OCI-LY3 (cell line): ENCODE data around the gene WIPF3.

ENCODE experiments used
- H2AFZ ChIP-seq: fragments of 200-600, 300-600 bp; shearing (Covaris generic); 2 replicates; pipeline ENCODE4 v1.6.0; 2014; ENCODE audit warnings: antibody characterized with exemption, low read depth, low read length
- H3K27ac ChIP-seq: fragments of 200-600, 300-600 bp; sonication (generic); 2 replicates; pipeline ENCODE4 v1.5.1; 2014; ENCODE audit warnings: mild to moderate bottlenecking, low read length, moderate library complexity, mixed read lengths
- H3K27me3 ChIP-seq: fragments of 200-600, 300-600 bp; sonication (generic); 2 replicates; pipeline ENCODE4 v1.6.1; 2014; ENCODE audit warnings: low read depth, low read length, mixed read lengths
- H3K36me3 ChIP-seq: fragments of 200-600, 300-600 bp; sonication (generic); replicated peaks from 2 replicates; pipeline ENCODE3; 2014; ENCODE audit warnings: low read depth, low read length, mixed read lengths
- H3K4me1 ChIP-seq: fragments of 300-600, 200-600 bp; sonication (generic); 2 replicates; pipeline ENCODE4 v1.6.1; 2014; ENCODE audit warnings: low read length, mixed read lengths
- H3K4me2 ChIP-seq: fragments of 200-600, 300-600 bp; sonication (generic); 2 replicates; pipeline ENCODE4 v1.6.1; 2014; ENCODE audit warnings: low read length, mixed read lengths
- H3K4me3 ChIP-seq: fragments of 300-600, 200-600 bp; sonication (generic); 2 replicates; pipeline ENCODE4 v1.5.1; 2014; ENCODE audit warnings: antibody characterized with exemption, mild to moderate bottlenecking, low read length, moderate library complexity
- H3K79me2 ChIP-seq: fragments of 300-600, 200-600 bp; shearing (Covaris generic); 2 replicates; pipeline ENCODE4 v1.6.1; 2014; ENCODE audit warnings: mild to moderate bottlenecking, low read length, mixed read lengths
- H3K9ac ChIP-seq: fragments of 300-600, 200-600 bp; shearing (Covaris generic); 2 replicates; pipeline ENCODE4 v1.6.0; 2014; ENCODE audit warnings: mild to moderate bottlenecking, low read length, moderate library complexity
- H3K9me3 ChIP-seq: fragments of 200-600, 300-600 bp; shearing (Covaris generic); 2 replicates; pipeline ENCODE4 v1.6.1; 2014; ENCODE audit warnings: low read length, mixed read lengths; ENCODE audit not compliant: insufficient read depth
- H4K20me1 ChIP-seq: fragments of 200-600, 300-600 bp; sonication (generic); 2 replicates; pipeline ENCODE4 v1.6.1; 2016; ENCODE audit warnings: low read length, mixed read lengths; ENCODE audit not compliant: insufficient read depth
- CTCF ChIP-seq: fragments of 200-600, 300-600 bp; sonication (generic); IDR thresholded peaks from 2 replicates; pipeline ENCODE4 v1.5.1; 2014; ENCODE audit warnings: antibody characterized with exemption, low read length, low read depth
- EZH2phosphoT487 ChIP-seq: fragments of 200-600 bp; shearing (Covaris generic); IDR thresholded peaks from 2 replicates; pipeline ENCODE4 v1.6.1; 2018; ENCODE audit warnings: antibody characterized with exemption, mixed run types, low read depth

The WIPF3 gene

GRCh38 chr7:29810297-29810696 lies 4.0 kb downstream of the WIPF3 start:
- H3K4me2 ChIP-seq, result no peak overlapping the region
- H3K4me3 ChIP-seq, result no peak overlapping the region
- H3K79me2 ChIP-seq, result no peaks in the 10 kb centered on the region
- H3K9me3 ChIP-seq, result no peaks in the 10 kb centered on the region
- no peaks in the 10 kb centered on the region for H3K36me3 ChIP-seq
- no peaks in the 10 kb centered on the region for H4K20me1 ChIP-seq
- no peaks in the 10 kb centered on the region for H3K4me1 ChIP-seq
- H3K9ac ChIP-seq, result no peak overlapping the region
- TF ChIP-seq EZH2phosphoT487 (no peak), CTCF (no peak)
- H3K27me3 ChIP-seq, result peaks cover 23% of the 10 kb centered on the region
- H3K27ac ChIP-seq, result no peak overlapping the region
- H2AFZ ChIP-seq, result no peak overlapping the region

GRCh38 chr7:29810813-29811482 lies 4.6 kb downstream of the WIPF3 start:
- Histone ChIP-seq H3K9ac (no peak overlapping the region), H3K27ac (no peak overlapping the region), H3K4me1 (no peaks in the 10 kb centered on the region), H3K4me3 (no peak overlapping the region), H4K20me1 (no peaks in the 10 kb centered on the region), H3K9me3 (no peaks in the 10 kb centered on the region), H3K27me3 (peaks cover 23% of the 10 kb centered on the region), H3K79me2 (no peaks in the 10 kb centered on the region), H2AFZ (no peak overlapping the region), H3K36me3 (no peaks in the 10 kb centered on the region), H3K4me2 (no peak overlapping the region)
- TF ChIP-seq CTCF (no peak), EZH2phosphoT487 (no peak)

GRCh38 chr7:29811586-29811985 lies 5.3 kb downstream of the WIPF3 start:
- Histone ChIP-seq H4K20me1 (no peaks in the 10 kb centered on the region), H2AFZ (no peak overlapping the region), H3K27ac (no peak overlapping the region), H3K9me3 (no peaks in the 10 kb centered on the region), H3K4me2 (no peak overlapping the region), H3K27me3 (peaks cover 23% of the 10 kb centered on the region), H3K79me2 (no peaks in the 10 kb centered on the region), H3K36me3 (no peaks in the 10 kb centered on the region), H3K4me3 (no peak overlapping the region), H3K9ac (no peak overlapping the region), H3K4me1 (no peaks in the 10 kb centered on the region)
- TF ChIP-seq CTCF (no peak), EZH2phosphoT487 (no peak)

GRCh38 chr7:29812185-29812876 lies 6.0 kb downstream of the WIPF3 start:
- H3K27me3 ChIP-seq, result peaks cover 23% of the 10 kb centered on the region
- no peaks in the 10 kb centered on the region for H3K4me1 ChIP-seq
- H3K27ac ChIP-seq, result no peak overlapping the region
- no peak overlapping the region for H2AFZ ChIP-seq
- no peak overlapping the region for H3K4me3 ChIP-seq
- no peak overlapping the region for H3K9ac ChIP-seq
- H4K20me1 ChIP-seq, result no peaks in the 10 kb centered on the region
- no peak for TF ChIP-seq EZH2phosphoT487
- TF ChIP-seq CTCF, result no peak
- H3K79me2 ChIP-seq, result no peaks in the 10 kb centered on the region
- H3K9me3 ChIP-seq, result no peaks in the 10 kb centered on the region
- no peaks in the 10 kb centered on the region for H3K36me3 ChIP-seq
- no peak overlapping the region for H3K4me2 ChIP-seq
